Renal pelvis (tissue), 12 donors: ENCODE results near the gene KRTAP4-11. TPM values are rescaled to one million over a fixed set of nuclear protein-coding genes. Genes with fewer than 3 reads are reported as not detected.
"Not testable (repeated sequence)": the region's sequence is repeated elsewhere in the genome, so short reads cannot be mapped to it uniquely, and the experiment has no call there.

ENCODE experiments used
- DNase-seq: peaks from one replicate; pipeline ENCODE4 v3.0.0-alpha.2; 2013
- long read RNA-seq, 16 experiments: transcript quantifications; one replicate each; lab custom pipeline, GENCODE V29; 2026
- polyA plus RNA-seq, 3 donors: library from polyadenylated mRNA; unstranded; fragments of 120-200 nt; gene quantifications; one replicate each; pipeline ENCODE4 v1.2.1, GENCODE V29; 2013; ENCODE audit not compliant: insufficient read length in 3 of 3

KRTAP4-11 gene
- not detected for polyA plus RNA-seq
- long read RNA-seq, donor 1 = 0 reads
- long read RNA-seq, donor 2 = 0 reads
- long read RNA-seq, donor 3 = 0 reads
- long read RNA-seq, donor 4 = 0 reads
- long read RNA-seq, donor 5 = 0 reads
- long read RNA-seq, donor 6 = 0 reads
- long read RNA-seq, donor 7 = 0 reads
- long read RNA-seq, donor 8 = 0 reads
- long read RNA-seq, donor 9 = 0 reads
- long read RNA-seq, donor 10 = 0 reads
- long read RNA-seq, donor 11 = 0 reads
- long read RNA-seq, donor 12 = 0 reads
- long read RNA-seq, donor 13 = 0 reads
- long read RNA-seq, donor 14 = 0 reads
- long read RNA-seq, donor 15 = 0 reads
- long read RNA-seq, donor 16 = 0 reads

GRCh38 chr17:41117846-41118386 lies at the start of gene KRTAP4-11:
Gene KRTAP4-11, minus strand, starts transcription at chr17:41118373. Its CDS starts 58 bp downstream, at chr17:41118315.
- DNase-seq = not testable (repeated sequence)

- no peak for DNase-seq
These were observed 49.4 kb upstream of the KRTAP4-11 start for GRCh38 chr17:41167561-41167960.

- no peak for DNase-seq
These were observed 45.7 kb upstream of the KRTAP4-11 start for GRCh38 chr17:41163828-41164227.

GRCh38 chr17:41160648-41161047 lies 42.5 kb upstream of the KRTAP4-11 start, which contains the start of gene KRTAP4-4:
Gene KRTAP4-4, minus strand, starts transcription at chr17:41160748. Its CDS starts 57 bp downstream, at chr17:41160691.
- DNase-seq = no peak

- DNase-seq = not testable (repeated sequence)
These were observed 42.0 kb upstream of the KRTAP4-11 start for GRCh38 chr17:41160190-41160589.

- DNase-seq = no peak
These were observed 35.7 kb upstream of the KRTAP4-11 start for GRCh38 chr17:41153856-41154255.

GRCh38 chr17:41151525-41151924 lies 33.4 kb upstream of the KRTAP4-11 start:
- DNase-seq = no peak

- no peak for DNase-seq
These were observed 31.9 kb upstream of the KRTAP4-11 start for GRCh38 chr17:41150026-41150425.

GRCh38 chr17:41149652-41149985 lies 31.4 kb upstream of the KRTAP4-11 start, which contains the start of gene KRTAP4-5:
Gene KRTAP4-5, minus strand, starts transcription at chr17:41149825. Its CDS starts 58 bp downstream, at chr17:41149767.
- DNase-seq = no peak

GRCh38 chr17:41148971-41149651 lies 30.9 kb upstream of the KRTAP4-11 start:
- DNase-seq = not testable (repeated sequence)

- no peak for DNase-seq
These were observed 29.5 kb upstream of the KRTAP4-11 start for GRCh38 chr17:41147531-41148204.

- no peak for DNase-seq
These were observed 27.1 kb upstream of the KRTAP4-11 start for GRCh38 chr17:41145261-41145660.

- DNase-seq = no peak
These were observed 26.7 kb upstream of the KRTAP4-11 start for GRCh38 chr17:41144846-41145245.

GRCh38 chr17:41141361-41141760 lies 23.2 kb upstream of the KRTAP4-11 start:
- DNase-seq = no peak

- DNase-seq = no peak
These were observed 22.4 kb upstream of the KRTAP4-11 start, which contains the start of gene KRTAP4-6 for GRCh38 chr17:41140360-41141131. Gene KRTAP4-6, minus strand, starts transcription at chr17:41140544. Its CDS starts 57 bp downstream, at chr17:41140487.

GRCh38 chr17:41139865-41140264 lies 21.7 kb upstream of the KRTAP4-11 start:
- DNase-seq = not testable (repeated sequence)

GRCh38 chr17:41133880-41134735 lies 15.9 kb upstream of the KRTAP4-11 start:
- no peak for DNase-seq

GRCh38 chr17:41131979-41132378 lies 13.8 kb upstream of the KRTAP4-11 start:
- DNase-seq = no peak

- no peak for DNase-seq
These were observed 9.2 kb upstream of the KRTAP4-11 start for GRCh38 chr17:41127371-41127770.

GRCh38 chr17:41126412-41126811 lies 8.2 kb upstream of the KRTAP4-11 start:
- DNase-seq = no peak
